ENCODE results near the gene ABCB9.
"Not testable (repeated sequence)": the region's sequence is repeated elsewhere in the genome, so short reads cannot be mapped to it uniquely, and the experiment has no call there.

ABCB9 gene

DNA sequence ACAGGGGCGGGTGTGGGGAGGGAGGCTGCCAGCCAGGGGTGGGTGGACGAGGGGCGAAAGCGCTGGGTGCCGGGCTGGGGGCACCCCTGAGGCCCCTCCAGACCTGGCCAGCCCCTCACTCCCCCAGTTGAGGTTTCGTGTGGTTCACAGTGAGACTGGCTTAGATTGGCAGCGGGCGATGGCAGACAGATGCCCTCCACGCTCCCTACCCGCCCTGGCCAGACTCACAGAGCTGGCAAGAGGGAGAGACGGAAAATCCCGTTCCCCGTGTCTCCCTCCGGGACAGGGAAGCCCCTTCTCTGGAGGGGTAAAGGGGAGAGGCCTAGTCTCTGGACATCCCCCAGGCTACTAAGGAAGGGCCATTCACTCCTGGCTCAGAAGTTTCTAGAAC, 37.1 kb downstream of the ABCB9 start:
- no peak for DNase-seq

DNA sequence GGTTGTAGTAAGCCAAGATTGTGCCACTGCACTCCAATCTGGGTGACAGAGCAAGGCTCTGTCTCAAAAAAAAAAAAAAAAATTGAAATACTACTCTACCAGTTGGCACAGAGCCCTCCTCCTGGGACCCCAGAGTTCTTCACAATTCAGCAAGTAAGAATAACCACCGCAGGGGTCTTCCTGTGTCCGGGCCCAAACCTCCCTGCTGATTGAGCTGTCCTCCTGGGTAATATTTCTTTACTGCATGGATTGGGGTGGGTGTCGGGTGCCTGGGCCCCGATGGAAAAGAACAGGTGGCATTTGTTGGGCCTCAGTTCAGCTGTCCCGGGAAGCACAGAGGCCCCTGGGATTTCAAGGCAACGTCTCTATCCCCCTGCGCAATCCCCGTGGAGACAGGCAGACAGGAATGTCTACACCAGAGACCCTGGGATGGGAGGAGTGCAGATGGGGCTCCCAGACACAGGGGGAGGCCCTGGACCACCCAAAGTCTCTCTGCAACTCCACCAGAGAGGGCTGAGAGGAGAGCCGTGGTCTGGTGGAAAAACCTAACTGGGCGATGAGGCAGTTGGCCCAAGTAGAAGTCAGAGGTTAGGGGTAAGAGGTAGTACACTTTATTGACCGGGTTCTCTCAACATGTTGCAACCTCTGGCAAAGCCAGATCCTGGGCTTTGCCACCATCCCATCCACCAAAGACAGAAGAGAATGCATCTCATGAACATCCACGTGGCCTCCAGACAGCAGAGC, 37.7 kb downstream of the ABCB9 start:
- no peak for DNase-seq

DNA sequence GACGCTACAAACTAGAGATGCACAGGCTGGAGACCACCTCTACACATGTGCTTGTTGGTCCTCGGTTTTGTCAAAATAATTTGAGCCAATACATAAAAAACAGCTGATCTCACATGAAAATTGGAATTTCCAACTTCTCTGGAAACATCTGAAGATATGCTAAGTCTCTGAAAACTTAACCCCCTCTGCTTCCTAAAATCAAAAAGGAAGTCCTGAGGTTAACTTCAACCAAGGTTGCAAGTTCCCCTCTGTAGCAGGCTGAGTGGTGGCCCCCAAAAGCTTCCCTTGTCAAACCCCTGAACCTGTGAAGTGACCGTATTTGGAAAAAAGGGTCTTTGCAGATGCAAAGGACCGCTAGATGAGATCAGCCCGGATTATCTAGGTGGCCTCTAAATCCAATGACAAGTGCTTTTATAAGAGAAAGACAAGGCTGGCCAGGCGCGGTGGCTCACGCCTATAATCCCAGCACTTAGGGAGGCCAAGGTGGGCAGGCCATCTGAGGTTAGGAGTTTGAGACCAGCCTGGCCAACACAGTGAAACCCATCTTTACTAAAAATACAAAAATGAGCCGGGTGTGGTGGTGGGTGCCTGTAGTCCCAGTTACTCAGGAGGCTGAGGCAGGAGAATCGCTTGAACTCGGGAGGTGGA, 38.4 kb downstream of the ABCB9 start:
- no peak for DNase-seq

DNA sequence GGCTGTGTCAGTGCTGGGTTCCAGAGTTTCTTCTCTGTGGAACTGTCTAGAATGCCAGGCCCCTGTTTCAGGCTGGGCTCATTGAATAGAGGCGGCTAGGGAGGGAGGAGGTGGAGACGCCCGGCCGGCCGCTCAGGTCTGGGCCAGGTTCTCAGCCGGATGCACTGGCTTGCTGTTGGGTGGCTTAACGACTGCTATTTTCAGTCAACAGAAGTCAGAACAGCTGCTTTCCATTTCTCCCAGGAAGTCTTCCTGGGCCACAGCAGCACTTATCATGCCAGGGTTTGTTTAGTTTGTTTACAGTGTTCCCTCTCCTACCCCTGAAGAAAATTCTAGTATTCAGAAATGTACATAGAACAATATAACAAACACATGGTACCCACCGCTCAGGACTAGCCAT, 44.3 kb downstream of the ABCB9 start:
- no peak for DNase-seq

DNA sequence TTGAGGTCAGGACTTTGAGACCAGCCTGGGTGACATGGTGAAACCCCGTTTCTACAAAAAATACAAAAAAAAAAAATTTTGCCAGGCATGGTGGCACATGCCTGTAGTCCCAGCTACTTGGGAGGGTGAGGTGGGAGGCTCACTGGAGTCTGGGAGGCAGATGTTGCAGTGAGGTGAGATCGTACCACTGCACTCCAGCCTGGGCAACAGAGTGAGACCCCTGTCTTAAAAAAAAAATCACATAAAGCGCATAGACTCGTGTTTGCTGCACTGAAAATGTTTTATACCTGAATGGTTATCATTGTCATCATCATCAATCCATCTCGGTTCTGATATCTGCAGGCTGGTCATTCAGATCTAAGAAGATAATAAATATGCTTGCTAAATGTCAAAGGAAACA, 45.6 kb downstream of the ABCB9 start:
- no peak for DNase-seq

DNA sequence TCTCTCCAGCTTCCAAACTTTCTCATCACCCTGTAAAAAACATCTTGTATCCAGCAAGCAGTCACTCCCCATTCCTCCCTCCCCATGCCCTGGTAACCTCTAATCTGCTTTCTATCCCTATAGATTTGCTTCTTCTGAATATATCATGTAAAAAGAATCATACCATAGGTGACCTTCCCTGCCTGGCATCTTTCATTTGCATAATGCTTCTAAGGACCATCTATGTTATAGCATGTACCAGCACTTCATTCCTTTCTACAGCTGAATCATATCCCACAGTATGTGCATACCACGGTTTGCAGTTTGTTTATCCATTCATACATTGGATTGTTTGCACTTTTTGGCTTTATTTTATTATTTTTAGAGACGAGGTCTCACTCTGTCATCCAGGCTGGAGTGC, 47.4 kb downstream of the ABCB9 start:
- no peak for DNase-seq

DNA sequence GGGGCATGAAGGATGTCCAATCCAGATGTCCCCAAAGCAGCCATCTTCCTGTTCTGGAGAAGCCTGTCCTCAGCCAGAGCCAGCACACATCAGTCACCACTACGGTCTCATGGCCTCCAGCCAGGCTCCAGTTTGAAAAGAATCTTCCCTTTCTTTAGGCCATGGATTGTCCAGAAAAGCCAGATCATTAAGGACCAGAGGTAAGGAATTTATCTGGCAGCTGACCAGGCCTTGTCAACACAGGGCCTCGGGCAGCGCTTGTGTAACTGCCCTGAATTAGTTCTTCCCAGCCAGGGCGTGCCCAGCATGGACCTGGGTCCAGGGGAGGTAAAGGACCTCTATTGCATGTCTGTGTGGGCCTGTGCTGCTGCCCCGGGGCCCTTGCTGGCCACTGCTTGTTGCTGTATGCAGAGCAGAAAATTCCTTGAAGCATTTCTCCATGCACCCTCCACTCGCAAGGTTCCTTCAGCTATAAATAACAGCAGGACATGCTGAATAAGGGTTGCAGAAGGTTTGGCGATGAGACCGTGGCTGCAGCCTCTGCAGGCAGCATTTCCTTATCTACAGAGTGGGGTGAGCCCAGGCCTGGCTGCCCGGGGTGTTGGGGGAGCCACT, 48.6 kb downstream of the ABCB9 start:
- no peak for DNase-seq

DNA sequence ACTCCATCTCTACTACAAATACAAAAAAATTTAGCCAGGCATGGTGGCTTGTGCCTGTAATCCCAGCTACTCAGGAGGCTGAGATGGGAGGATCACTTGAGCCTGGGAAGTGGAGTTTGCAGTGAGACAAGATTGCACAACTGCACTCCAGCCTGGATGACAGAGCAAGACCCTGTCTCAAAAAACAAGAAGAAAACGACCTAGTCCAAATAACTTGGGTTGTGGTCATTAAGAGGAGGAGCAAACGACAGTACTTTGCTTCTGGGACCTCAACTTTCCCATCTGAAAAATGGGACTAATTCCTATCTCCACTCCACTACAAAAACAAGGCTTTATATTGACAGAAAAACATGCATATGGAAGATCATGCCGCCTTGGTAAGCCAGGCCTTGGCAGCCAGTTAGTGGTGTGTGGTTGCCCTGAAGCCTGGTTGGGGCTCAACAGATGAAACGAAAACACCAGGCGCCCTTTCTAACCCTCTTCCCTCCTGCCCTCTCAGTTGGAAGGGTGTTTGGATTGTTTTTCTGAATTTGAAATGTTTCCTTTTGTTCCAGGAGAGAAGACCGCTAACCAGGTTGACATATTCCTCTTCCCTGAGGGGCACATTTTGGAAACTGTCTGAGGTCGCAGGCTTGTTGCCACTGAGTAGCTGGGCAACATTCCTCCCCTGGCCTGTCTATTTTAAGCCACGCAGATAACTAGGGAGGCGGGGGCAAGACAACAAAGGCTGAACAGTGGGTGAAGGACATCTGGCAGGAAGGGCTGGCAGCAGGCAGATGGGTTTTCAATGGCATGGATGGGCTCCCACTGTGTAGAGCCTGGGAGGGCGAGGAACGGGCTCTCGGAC, 56.6 kb downstream of the ABCB9 start:
- DNase-seq: no peak

DNA sequence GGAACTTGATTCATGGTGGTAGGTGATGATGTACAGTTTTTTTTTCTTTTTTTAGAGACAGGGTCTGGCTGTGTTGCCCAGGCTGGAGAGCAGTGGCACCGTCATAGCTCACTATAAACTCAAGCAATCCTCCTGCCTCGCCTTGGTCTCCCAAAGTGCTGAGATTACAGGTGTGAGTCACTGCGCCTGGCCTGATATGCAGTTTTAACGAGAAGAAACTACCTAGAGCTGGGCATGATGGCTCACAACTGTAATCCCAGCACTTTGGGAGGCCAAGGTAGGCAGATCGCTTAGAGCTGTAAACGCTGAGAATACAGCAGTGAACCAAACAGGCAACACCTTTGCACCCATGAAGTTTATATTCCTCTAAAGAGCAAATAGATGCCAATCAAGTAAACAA, 57.3 kb downstream of the ABCB9 start:
- no peak for DNase-seq

DNA sequence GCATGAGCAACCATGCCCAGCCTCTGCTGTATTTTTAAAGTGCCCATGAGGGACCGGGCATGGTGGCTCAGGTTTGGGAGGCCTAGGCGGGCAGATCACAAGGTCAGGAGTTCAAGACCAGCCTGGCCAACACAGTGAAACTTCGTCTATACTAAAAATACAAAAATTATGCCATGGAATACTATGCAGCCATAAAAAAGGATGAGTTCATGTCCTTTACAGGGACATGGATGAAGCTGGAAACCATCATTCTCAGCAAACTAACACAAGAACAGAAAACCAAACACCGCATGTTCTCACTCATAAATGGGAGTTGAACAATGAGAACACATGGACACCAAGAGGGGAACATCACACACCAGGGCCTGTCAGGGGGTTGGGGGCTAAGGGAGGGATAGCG, 61.0 kb downstream of the ABCB9 start:
- not testable (repeated sequence) for DNase-seq

DNA sequence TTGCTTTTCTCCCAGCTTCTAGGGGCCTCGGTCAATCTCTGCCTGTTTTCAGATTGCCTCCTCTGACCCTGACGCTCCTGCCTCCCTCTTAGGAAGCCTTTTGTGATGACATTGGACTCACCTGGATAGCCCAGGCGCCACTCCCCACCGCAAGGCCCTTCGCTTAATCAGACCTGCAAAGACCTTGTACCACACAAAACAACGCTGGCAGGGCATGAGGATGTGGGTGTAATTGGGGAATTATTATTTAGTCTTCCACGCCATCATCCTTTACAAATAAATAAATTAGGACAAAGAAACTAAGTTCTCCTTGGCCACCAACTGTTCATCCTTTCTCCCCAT, 62.6 kb downstream of the ABCB9 start:
- DNase-seq: no peak

DNA sequence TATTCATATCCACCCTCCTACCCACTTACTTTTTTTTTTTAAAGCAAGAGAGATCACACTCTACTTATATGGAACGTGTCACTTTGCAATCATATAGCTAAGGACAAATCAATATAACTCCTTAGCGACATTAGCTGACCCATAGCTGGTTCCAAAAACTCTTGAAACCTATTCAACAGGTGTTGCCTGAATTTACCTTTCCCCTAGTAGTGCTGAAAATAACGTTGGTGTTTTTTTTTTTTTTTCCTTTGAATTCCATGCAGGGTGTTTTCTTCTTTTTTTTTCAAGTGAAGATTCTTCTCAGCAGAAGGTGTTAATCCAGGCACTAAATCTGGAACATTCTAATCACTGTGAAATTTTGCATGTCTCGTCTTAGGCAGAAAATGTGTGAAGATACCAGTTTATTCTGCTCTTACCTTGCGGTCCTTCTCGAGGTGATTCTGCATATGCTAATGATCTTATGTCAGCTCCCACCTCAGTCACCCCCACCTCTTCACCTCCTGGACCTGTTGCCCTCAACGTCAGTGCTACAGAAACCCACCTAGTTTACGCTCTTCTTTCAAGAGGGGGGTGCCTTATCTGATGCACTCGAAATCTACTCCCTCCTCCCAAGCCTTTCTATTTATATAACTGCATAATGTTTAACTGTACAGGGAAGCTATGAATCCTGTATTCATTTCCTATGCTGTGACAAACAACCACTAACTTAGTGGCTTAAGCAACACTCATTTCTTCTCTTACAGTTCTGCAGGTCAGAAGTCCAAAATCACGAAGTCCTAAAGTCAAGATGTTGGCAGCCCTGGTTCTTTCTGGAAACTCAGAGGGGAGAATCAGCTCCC, 63.2 kb downstream of the ABCB9 start:
- DNase-seq: no peak

DNA sequence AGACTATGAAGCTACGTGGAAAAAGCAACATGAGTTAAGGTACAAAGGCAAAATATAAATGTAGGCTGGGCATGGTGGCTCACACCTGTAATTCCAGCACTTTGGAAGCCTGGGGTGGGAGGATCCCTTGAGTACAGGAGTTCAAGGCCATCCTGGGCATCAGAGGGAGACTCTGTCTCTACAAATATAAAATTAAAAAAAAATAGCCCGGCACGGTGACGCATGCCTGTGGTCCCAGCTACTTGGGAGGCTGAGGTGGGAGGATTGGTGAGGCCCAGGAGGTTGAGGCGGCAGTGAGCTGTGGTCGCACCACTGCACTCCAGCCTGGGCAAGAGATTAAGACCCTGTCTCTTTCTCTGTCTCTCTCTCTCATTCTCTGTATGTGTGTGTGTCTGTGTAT, 66.4 kb downstream of the ABCB9 start:
- DNase-seq: no peak

DNA sequence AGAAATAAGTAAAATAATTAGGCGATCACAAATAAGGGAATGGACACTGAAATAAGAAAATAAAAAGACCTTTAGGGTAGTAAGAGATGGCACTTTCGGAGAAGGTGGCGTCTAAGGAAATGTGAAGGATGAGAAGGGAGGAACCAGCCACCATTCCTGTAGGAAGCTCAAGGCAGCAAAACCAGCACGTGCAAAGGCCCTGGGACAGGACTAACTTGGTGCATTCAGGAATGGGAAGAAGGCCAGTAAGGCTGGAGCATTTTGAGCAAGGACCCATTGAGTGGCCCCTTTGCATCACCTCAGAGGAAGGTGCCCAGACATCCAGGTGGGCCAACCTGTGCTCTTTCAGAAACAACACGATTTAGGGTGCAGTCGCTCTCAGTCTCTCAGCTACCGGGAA, 69.6 kb downstream of the ABCB9 start:
- DNase-seq: no peak

DNA sequence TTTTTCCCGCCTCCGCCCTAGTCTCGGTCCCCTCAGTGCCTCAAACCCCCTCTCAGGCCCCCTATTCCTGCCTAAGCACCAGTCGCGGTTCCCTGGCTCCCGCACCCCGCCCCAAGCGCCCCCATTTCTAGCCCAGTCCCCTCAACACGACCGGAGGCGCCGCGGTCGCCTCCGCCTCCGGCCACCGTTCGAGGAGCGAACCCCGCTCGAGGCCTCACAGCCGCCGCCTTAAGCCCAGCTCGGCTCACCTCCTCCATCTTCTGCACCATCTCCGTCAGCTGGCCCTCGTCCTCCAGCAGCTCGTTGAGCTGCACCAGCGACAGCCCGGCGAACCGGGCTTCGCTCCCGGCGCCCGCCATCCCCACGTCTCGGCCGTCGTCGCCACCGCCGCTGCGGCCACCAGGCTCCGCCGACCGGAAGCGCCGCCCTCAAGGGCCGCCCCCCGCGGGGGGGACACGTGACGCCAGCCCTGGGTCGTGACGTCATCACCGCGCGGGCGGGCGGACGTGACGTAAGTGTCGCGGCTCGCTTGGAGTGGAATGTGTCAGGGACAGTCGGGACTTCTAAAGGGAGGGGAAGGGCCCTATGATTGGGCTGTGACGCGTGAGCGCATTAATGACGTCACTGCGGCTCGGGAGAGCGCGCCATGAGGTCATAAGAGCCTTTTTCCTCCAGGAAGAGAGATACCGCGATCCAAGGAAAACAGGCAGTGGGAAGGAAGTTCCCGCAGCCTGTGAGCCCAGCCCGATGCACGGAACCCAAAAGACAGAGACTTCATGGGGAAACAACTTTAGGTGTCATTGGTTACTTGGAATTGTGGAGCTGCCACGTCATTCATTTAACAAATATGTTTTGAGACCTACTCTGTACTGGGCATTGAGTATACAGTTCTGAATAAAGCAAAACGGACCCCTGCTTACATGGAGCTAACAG, 70.3 kb downstream of the ABCB9 start, which contains the start of gene VPS37B:
VPS37B (minus strand) TSS at position 421 of the 933 bp plus-strand sequence; CDS start at position 359, 62 bp downstream.
- DNase-seq: peak; percentile 83 to 94 (median 86)

DNA sequence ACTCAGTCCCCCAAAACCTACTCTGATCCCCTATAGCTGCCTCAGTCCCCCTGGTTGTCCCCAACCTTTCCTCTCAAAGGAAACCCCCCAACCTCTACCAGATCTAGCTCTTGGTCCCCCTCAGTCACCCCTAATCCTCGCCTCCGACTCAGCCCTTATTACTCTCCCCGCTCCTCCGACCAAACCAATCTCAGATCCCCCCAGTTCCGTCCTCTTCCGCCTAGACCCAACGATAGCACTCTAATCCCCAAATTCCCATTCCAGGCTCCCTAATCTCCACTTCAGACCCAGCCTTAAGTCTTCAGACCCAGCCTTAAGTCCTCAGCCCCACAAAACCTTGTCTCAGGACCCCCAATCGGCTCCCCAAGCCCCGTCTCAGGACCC, 71.0 kb downstream of the ABCB9 start:
- peak in 1 of 6 experiments; percentile 47 for DNase-seq

DNA sequence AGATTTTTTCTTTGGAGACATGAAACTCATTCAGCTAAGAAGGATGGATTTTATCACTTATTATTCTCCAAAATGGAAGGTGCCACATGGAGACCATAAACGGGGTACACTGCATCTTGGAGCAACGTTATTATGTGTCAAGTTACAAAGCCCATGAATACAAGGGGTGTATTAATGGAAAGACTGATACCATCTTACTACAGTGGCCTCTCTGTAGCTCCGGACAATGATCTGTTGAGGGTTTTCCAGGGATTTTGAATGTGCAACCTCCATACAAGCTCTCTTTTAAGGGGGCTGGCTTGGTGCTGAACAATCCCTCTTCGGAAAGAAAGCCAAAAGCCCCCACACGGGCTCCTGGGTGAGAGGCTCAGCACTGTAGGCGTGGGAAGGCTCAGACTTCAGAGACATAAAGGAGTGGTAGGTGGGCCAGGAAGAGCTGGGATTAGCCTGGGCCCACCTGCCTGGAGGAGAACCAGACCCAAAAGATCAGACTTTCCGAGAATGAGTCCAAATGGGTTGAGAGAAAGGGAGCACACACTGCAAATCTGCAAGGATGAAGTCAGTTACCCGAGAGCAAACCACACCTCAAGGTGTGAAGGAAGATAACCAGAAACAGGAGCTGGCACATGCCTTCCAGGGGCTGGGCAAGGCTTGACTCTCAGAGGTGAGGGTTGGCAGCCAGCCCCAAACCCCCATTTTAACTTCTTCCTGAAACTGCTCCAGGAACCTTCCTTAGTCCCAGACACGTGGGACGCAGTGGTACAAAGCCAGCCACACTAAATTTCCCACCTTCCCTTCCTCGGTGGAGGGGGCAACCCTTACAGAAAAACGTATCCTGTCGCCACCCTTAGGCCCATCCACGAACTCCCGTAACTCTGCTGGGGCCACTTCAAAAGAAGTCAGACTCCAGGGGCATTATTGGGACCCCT, 71.8 kb downstream of the ABCB9 start:
- DNase-seq: peak in 2 of 6 experiments; percentile 11 to 53

DNA sequence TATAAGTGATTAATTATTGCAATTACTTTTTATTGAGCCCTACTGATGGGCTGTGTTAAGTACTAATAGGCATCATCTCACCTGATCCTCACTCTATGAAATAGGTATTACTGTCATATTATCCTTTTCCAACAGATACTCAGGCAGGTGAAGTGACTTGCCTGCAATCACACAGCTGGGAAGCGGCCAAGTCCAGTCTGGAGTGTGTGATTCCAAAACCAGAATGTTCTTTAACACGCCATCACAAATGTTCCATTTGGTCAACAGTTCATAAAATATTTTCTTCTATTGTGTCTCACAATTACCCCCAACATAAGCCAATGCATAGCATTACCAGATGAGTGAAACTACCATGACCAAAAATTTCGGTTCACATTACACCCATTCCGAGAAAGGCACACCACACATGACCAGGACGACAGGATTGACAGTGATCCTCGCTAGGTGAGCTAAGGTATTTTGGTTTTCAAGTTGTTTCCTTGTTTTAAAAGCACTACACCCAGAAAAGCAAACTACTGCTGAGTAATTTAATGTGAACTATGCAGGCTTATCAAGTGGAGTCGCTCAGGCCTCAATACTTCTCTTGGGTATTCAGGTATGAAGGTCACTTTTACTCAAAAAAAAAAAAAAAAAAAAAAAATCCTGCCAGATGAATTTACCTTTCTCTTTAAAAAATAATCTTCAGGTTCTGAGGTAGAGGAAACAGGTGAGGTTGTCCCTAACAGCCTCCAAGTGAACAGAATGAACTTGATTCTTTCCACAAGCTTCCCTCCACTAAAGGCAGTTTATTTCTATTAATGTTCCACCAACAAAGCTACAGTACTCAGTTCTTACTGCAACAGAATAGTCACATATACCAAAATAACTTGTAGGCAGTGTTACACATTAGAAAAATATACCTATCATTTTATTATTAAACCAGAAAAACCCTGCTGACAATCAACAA, 72.8 kb downstream of the ABCB9 start:
- DNase-seq: no peak

DNA sequence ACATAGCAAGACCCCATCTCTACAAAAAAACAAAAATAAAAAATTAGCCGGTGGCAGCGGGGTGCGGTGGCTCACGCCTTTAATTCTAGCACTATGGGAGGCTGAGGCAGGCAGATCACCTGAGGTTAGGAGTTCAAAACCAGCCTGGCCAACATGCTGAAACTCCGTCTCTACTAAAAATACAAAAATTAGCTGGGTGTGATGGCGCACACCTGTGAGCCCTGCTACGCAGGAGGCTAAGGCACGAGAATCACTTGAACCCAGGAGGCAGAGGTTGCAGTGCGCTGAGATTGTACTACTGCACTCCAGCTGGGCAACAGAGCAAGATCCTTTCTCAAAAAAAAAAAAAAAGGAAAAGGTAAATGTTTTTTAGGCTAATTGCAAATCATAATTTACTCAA, 73.5 kb downstream of the ABCB9 start:
- DNase-seq: not testable (repeated sequence)

Data from stimulated activated naive CD4-positive, alpha-beta T cell (primary cell).